HG03039 (cell line): ENCODE results near the gene JMJD7.
"Not testable (repeated sequence)": the region's sequence is repeated elsewhere in the genome, so short reads cannot be mapped to it uniquely, and the experiment has no call there.

ENCODE experiments used
- ATAC-seq: cut with Tn5 transposase; IDR thresholded peaks from one replicate; pipeline ENCODE4 v1.9.1; 2021; ENCODE audit warnings: mild to moderate bottlenecking, moderate library complexity; ENCODE audit not compliant: unreplicated experiment

JMJD7 gene

DNA sequence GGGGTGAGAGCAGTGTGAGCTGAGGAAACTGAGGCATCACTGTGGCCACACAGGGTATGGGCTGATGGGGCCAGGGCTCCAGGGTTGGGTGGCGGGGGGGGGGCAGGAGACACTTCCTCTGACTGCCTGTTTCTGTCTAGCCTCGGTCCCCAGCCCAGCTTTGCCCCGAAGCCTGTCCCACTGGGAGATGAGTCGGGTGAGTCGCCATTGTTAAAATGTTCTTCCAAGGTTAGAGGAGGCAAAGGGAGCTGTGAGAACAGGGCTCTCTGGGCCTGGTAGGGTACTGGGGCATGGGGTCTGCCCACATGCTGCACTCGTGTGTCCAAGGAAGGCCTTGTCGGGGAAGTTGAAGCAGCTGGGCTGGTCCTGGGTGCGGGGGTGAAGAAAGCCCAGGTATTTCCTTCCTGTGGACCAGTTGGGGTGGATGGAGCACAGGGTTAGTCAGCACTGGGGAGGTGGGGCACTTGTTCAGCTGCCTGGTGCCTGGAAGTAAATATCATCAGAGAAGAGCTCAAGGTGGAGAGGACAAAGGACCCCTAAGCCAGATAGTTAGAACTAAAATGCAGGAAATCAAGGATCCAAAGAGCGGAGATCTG, 8.3 kb upstream of the JMJD7 start:
- ATAC-seq: no peak

DNA sequence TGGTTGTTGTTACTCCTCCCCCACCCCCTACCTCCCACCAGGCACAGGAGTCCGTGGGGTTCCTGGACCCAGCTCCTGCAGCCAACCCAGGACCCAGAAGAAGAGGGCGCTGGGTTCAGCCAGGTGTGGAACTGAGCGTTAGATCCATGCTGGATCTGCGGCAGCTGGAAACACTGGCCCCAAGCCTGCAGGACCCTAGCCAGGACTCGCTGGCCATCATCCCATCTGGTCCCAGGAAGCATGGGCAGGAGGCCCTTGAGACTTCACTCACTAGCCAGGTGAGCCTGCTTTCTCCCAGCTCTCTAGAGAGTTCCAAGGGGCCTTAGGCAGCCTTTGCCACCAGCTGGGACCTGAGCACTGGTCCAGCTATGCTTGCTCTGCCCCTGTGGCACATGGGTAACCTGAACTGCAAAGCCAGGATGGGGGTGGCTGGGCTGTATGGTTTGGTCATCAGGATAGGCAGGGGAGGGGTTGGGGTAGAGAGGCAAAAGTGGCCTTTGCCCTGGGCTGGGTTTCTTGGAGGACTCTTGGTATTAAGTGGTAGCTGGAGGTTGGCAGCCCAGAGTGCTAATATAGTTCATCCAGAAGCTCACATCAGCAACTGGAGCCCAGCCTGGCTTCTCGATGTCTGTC, 7.0 kb upstream of the JMJD7 start:
- no peak for ATAC-seq

DNA sequence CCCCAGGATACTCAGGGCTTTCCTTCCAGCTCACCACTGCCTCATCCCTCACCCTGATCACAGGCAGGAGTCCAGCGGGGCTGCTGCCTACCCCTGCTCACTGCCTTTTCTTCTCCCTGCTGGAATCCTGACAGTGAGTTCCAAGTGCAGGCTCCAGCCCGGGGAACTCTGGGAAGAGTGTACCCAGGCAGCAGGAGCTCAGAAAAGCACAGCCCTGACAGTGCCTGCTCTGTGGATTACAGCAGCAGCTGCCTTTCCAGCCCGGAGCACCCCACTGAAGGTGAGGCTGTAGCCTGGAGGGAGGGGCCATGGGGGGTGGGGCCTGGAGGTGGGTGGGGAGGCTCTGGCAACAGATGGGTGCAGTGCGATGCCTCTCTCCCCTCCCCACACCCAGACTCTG, 6.1 kb upstream of the JMJD7 start:
- no peak for ATAC-seq

DNA sequence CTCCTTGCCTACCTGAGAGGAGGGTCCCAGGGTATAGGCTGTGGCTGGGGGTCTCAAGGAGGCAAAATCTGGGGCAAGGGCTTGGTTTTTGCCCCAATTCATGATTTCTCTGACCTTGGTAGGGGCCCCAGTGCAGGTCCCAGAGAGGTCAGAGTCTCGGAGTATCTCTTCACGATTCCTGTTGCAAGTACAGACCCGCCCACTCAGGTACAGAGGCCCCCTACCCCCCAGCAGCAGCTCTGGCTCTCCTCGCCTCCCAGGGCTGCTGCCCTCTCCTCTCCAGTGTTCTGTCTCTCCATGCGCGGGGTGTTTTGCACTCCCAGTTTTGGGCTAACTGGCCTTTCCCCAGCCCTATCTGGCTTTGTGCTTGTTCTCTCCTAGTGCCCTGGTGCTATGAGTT, 5.4 kb upstream of the JMJD7 start:
- ATAC-seq: no peak

DNA sequence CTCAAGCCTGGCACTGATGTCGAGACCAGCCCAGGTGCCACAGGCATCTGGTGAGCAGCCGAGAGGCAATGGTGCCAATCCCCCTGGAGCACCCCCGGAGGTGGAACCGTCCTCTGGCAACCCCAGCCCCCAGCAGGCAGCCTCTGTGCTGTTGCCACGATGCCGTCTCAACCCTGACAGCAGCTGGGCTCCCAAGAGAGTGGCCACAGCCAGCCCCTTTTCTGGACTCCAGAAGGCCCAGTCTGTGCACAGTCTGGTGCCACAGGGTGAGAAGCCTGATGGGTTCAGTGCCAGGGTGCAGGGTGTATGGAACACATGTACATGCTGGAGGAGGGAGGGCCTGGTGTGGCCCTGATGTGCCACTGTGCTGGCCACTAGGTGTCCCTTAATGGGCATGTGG, 4.9 kb upstream of the JMJD7 start:
- no peak for ATAC-seq

DNA sequence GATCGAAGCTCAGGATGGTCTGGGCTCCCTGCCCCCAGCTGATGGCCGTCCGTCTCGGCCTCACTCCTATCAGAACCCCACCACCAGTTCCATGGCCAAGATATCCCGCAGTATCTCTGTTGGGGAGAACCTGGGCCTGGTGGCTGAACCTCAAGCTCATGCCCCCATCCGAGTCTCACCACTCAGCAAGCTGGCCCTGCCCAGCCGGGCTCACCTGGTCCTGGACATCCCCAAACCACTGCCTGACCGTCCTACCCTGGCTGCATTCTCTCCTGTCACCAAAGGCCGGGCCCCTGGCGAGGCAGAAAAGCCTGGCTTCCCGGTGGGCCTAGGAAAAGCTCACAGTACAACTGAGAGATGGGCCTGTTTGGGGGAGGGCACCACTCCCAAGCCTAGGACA, 4.4 kb upstream of the JMJD7 start:
- ATAC-seq: no peak

DNA sequence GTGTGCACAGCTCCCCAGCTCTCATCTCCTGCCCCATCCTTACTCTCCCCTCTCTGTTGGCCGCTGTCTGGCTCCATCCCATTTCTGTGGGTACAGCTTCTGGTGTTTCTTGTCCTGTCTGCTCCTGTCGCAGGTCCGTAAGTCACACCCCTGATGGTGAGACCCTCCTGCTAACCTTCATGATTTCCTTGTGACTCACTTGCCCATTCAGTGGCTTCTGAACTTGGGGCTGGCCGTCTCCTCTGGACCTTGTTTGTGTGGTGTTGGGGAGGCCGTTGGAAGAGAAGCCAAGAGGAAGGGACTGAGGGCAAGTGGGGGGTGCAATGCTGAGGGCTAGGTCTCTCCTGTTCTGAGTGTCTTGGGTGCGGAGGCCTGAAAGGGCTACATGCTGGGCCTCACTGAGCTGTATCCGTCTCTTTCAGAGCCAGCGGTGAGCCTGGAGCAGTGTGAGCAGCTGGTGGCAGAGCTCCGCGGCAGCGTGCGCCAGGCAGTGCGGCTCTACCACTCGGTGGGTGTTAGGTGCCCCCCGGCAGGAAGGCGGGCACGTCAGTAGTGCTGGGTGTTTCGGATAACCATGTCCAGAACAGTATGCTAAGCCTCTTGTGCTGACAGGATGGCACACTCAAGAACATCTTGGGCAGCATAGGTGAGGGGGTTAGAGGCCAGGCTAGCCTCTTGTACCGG, 3.7 kb upstream of the JMJD7 start:
- ATAC-seq: no peak

DNA sequence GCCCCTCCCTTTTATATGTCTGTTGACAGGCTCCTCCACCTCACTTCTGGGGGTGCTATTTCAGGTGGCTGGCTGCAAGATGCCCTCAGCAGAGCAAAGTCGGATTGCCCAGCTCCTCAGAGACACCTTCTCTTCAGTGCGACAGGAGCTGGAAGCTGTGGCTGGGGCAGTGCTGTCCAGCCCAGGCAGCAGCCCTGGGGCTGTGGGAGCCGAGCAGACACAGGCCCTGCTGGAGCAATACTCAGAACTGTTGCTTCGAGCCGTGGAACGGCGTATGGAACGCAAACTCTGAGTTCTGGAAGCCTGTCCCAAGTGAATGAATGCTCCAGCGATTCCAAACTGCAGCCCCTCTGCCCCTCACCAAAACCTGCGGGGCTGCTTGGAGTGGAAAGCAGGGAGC, 2.7 kb upstream of the JMJD7 start:
- ATAC-seq: no peak

DNA sequence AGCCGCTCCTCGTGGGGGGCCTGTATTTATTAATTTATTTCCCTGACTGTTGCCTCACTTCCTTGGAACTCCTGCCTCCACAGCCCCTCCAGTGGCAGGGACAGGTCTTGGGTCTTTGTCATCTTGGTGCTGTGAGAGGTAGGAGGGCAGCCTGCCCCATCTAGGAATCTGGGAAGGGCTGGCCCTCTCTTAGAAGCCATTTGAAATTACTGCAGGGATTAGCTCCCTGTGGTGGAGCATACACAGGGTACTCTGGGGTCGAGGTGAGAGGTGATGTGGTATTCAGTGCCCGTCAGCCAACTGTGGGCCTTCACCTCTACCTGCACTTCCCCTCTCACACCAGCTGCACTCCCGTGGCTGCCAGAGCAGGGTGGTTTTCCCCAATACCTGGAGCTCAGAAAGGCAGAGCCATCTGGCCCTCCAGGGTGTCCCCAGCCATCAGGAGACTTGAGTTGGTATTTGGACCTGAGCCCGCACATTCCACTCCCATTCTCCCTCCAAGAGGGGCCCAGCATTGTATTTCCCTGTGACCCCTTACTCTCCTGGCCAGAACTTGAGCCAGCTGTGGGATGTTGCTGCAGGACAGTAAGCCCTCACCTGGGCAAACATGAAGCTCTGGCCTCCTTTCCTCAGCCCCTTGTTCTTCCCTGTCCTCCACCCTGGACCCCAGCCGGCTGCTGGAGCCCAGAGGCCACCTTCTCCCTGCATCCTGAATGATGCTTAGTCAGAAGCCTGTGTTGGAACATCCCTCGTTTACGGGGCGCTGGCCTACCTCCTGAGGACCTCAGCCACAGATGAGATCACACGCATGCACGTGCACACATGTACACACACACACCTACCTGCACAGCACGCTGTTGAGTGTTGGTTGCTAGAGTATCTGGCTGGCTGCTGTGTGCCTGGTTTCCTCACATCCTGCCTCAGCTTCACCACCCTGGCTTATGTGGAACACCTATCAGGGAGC, 2.0 kb upstream of the JMJD7 start:
- ATAC-seq: no peak

DNA sequence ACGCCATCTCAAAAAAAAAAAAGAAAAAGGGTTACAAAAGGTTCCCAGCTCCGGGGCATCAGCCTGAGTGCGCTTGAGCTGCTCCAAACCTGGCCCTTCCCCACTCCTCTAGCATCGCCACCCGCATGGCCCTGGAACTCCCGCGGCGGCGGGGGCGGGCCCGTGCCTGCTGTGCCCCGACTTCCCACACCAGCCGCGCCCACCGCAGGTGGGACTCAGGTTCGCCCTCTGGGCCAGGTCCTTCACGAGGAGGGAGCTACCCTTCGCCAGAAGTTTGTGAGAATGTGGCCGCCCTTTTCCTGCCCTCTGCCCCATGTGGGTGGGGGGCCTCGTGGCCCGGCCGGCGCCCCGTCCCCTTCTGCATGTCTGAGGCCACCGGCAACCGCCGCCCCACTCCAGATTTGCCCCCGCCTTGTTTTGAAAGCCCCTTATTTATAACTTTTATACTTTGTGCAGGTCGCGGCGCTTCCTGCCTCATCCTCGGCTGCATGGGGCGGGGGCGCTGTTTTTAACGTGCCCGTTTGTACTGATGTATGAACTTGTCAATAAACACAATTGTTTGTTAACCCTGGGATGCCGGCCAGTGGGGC, 507 bp upstream of the JMJD7 start:
- ATAC-seq: no peak

DNA sequence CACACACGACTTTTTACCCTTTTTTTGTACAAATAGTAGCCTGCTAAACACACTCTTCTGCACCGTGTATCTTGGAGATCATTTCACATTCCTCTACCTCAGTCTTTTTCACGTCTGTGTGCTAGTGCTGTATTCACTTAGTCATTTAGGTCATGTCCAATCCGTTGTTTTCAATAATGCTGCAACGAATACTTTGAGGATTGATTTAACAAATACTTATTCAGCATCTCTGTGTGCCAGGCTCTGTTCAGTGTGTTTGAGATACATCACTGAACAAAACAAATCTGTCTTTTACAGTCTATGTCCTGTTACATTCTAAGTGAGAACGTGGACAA, 882 bp downstream of the JMJD7 start:
- no peak for ATAC-seq

DNA sequence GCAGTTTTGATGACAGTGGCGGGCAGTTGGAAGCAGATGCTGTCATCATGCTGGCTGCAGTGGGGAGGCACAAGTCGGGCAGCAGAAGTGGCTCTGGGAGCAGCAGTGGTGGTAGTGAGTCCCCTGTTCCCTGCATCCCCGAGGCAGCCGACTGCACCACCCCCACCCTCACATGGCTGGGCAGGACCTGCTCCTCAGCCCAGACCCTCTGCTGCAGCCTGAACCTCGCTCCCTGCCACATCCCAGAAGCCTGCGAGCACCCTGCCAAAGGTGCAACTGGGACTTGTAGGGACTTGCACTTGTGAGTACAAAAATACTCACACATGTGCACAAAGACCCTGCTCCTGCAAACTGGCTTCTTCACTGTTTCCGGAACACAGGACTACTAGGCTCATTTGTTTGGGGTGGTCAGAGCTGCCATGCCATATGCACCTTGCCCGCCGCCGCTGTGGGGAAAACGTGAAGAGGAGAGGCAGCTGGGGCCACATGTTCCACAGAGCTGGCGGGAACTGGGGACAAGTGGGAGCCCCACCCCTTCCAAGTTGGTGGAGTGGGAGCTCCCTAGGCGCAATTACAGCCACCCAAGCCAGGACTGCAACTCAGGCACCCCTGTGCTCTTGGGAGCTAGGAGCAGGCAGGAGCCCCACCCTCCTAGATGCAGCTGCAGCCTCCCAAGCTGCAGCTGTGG, 2.2 kb downstream of the JMJD7 start:
- no peak for ATAC-seq

DNA sequence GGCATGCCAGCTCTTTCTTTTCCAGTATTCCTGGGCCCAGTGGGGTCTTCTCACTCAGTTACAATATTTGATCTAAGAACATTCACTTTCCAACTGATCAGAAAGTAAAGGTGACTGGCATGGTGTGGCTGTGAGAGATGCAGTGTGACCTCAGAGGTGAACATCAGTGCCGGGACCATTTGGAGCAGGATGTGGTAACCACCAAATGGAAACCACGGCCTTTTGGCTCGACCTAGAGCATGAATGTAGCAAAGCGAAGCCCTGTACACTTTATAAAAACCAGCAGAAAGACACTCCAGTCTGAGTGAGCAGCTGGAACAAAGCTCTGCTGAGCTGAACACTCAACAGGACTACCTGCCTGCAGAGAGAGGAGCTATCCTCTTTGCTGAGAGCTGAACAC, 3.4 kb downstream of the JMJD7 start:
- ATAC-seq: not testable (repeated sequence)

DNA sequence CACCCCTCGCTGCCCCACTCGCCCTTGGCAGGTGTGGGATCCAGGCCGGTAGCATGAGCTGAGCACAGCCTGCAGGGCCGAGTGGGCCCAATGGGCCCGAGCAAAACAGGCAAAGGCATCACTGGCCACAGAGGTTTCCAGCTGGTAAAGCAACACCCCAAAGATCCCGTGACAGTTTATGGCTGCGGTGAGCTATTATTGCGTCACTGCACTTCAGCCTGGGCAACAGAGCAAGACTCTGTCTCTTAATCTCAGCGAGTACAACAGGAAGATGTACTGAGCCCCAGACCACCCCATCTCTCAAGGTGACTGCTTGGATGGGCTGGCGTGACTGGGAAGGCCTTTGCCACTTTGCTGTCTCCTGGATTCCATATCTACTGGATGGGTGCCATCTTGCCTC, 4.3 kb downstream of the JMJD7 start:
- ATAC-seq: no peak

DNA sequence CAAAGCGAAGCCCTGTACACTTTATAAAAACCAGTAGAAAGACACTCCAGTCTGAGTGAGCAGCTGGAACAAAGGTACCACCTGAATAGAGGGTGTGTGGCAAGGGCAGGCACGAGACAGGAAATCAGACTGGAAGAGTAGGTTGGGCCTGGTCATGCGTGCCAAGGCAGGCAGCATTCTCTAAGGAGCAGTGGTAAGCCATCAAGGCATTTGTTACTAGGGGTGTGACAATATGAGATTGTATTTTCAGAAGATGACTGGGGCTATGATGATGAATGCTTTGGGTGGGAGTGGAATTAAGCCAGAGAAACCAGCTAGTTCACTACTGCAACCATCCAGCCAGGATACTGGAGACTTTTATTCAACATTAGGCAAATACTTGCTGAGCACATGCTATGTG, 5.0 kb downstream of the JMJD7 start:
- no peak for ATAC-seq

DNA sequence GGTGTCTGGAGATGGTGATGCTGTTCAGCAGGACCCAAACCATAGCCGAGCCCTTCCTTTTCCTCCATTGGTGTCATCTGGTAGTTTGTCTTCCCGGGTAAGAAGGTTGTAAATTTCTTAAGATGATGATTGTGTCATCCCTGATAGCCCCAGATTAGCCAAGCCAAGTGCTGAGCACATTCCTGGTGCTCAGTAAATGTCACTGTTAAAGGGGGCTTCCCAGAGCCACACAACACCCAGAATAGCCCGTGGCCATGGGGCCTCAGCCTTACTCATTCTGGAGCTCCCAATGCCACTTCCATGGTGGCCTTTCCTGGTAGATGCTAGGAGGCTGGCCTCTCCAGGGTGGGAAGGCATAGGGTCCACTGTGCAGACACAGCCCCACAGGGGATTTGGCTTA, 6.2 kb downstream of the JMJD7 start:
- no peak for ATAC-seq

DNA sequence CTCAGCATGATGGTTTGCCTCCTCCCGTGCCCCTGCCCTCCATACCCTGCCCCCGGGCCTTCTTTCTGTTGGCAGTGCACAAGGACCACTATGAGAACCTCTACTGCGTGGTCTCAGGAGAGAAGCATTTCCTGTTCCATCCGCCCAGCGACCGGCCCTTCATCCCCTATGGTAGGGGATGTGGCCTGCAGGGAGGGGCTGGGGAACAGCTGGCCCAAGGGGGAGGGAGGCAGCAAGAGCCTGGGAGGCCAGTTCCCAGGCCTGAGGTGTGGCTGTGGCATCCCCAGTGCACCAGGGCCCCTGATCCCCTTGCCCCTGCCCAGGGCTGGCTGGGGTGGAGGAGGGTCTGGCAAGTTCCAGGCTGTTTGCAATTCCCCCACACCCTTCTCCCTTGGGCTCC, 8.2 kb downstream of the JMJD7 start:
- ATAC-seq: no peak

DNA sequence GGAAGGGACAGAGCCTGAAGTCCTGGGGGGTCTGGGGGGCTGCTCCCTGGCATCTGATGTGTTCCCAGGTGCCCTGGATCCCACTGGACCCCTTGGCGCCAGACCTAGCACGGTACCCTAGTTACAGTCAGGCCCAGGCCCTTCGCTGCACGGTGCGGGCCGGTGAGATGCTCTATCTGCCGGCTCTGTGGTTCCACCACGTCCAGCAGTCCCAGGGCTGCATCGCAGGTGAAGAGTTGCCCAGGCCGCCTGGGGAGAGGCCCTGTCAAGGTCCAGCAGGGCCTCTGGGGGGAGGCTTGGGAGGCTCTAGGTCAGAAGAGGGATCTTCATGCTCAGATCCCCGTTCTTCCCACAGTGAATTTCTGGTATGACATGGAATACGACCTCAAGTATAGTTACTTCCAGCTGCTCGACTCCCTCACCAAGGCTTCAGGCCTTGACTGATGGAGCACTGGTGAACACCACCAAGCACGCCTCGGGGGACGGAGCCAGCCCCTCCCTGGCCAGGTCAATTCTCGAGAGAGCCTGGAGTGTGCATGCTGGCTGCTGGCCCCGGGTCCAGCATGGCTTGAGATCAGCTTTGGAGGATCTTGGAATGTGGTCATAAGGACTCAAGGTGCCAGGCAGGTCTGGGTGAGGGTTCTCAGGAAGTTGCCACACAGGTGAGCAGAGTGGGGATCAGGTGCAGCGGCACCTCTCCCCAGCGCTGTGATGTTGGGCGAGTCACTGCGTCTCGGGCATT, 9.0 kb downstream of the JMJD7 start:
- ATAC-seq: no peak

DNA sequence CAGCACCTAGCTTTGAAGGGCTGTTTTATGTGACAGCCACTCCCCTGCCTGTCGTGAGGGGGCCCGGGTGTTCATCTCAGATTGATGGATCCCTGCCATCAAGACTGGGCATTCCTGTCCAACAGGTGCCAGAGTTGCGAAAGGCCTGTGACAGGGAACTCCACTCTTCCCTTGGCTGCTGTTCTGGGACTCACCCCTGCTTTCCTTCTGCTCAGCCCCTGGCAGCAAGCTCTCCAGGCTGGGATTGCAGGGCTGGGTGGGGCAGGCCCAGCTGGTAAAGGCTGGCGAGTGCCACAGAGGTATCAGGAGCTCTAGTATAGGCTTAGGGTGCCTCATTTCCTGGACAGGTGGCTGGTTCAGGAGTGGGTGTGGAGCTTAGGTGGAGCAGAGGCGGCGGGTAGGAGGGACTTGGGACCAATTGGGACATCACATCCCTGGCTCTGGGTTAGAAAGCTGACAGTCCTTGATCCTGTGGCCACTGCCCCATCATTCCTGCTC, 10.6 kb downstream of the JMJD7 start, which contains the start of gene PLA2G4B:
TSS of gene PLA2G4B (plus strand) at position 448 of the 498 bp plus-strand sequence. CDS start 67 bp downstream, outside the sequence.
- no peak for ATAC-seq
